GM23338 (cell line): ENCODE measurements around the gene BEGAIN.

Experiments used
- CREB1 ChIP-seq: fragments of 250-450 bp; sonication (Bioruptor Pico); IDR thresholded peaks from 2 replicates; pipeline ENCODE4 v1.5.0; 2020; ENCODE audit warnings: low read depth, mild to moderate bottlenecking, moderate library complexity
- CTCF ChIP-seq, 2 experiments: fragments of 200-600 bp in 1 of 2; sonication (generic) in 1 of 2; conservative IDR thresholded peaks; 2 replicates each; pipeline versions ENCODE4 v1.5.1 to v1.6.1; 2016 to 2017; ENCODE audit warnings: antibody characterized with exemption in 2 of 2, low read depth in 2 of 2, mild to moderate bottlenecking in 2 of 2, moderate library complexity in 1 of 2
- EZH2 ChIP-seq: fragments of 200-600 bp; sonication (generic); IDR thresholded peaks from one replicate; pipeline ENCODE4 v1.8.0; 2017; ENCODE audit warnings: antibody characterized with exemption, mild to moderate bottlenecking, low read depth; ENCODE audit not compliant: unreplicated experiment
- EZH2phosphoT487 ChIP-seq: fragments of 200-600 bp; sonication (generic); IDR thresholded peaks from one replicate; pipeline ENCODE4 v1.8.1; 2018; ENCODE audit warnings: antibody characterized with exemption; ENCODE audit not compliant: unreplicated experiment
- POLR2AphosphoS5 ChIP-seq: IDR thresholded peaks from 2 replicates; pipeline ENCODE4 v1.6.1; 2016; ENCODE audit warnings: antibody characterized with exemption, low read depth
- ZNF331 ChIP-seq: fragments of 250-450 bp; sonication (Bioruptor Pico); IDR thresholded peaks from 2 replicates; pipeline ENCODE4 v1.5.0; 2020; ENCODE audit warnings: low read depth, mild to moderate bottlenecking, moderate library complexity
- TF ChIP-seq, protein P1 (sequence below): IDR thresholded peaks from one replicate; pipeline ENCODE4 v1.6.1; 2018; ENCODE audit warnings: antibody characterized with exemption; ENCODE audit not compliant: unreplicated experiment
- TF ChIP-seq, protein P2 (sequence below): IDR thresholded peaks from 2 replicates; pipeline ENCODE4 v1.6.1; 2016; ENCODE audit warnings: antibody characterized with exemption

GRCh38 chr14:100534528-100535286 is 52.5 kb downstream of the BEGAIN start:
- TF ChIP-seq ZNF331 (CRISPR knock-in tag) (no peak), POLR2AphosphoS5 (no peak), CTCF (conservative IDR thresholded peaks at IDR 0.05; ENCODE audit: low read depth in 2 of 2) (no peak), CREB1 (CRISPR knock-in tag) (no peak), EZH2 (no peak), EZH2phosphoT487 (no peak)
- TF ChIP-seq, protein P1, sequence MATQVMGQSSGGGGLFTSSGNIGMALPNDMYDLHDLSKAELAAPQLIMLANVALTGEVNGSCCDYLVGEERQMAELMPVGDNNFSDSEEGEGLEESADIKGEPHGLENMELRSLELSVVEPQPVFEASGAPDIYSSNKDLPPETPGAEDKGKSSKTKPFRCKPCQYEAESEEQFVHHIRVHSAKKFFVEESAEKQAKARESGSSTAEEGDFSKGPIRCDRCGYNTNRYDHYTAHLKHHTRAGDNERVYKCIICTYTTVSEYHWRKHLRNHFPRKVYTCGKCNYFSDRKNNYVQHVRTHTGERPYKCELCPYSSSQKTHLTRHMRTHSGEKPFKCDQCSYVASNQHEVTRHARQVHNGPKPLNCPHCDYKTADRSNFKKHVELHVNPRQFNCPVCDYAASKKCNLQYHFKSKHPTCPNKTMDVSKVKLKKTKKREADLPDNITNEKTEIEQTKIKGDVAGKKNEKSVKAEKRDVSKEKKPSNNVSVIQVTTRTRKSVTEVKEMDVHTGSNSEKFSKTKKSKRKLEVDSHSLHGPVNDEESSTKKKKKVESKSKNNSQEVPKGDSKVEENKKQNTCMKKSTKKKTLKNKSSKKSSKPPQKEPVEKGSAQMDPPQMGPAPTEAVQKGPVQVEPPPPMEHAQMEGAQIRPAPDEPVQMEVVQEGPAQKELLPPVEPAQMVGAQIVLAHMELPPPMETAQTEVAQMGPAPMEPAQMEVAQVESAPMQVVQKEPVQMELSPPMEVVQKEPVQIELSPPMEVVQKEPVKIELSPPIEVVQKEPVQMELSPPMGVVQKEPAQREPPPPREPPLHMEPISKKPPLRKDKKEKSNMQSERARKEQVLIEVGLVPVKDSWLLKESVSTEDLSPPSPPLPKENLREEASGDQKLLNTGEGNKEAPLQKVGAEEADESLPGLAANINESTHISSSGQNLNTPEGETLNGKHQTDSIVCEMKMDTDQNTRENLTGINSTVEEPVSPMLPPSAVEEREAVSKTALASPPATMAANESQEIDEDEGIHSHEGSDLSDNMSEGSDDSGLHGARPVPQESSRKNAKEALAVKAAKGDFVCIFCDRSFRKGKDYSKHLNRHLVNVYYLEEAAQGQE, result no peak
- TF ChIP-seq, protein P2, sequence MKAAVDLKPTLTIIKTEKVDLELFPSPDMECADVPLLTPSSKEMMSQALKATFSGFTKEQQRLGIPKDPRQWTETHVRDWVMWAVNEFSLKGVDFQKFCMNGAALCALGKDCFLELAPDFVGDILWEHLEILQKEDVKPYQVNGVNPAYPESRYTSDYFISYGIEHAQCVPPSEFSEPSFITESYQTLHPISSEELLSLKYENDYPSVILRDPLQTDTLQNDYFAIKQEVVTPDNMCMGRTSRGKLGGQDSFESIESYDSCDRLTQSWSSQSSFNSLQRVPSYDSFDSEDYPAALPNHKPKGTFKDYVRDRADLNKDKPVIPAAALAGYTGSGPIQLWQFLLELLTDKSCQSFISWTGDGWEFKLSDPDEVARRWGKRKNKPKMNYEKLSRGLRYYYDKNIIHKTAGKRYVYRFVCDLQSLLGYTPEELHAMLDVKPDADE, result no peak
